Astrocyte of the spinal cord (primary cell): Measurements from ENCODE around the gene TSPAN11.

ENCODE experiments used
- DNase-seq: peaks from one replicate; pipeline ENCODE4 v3.0.0; 2011; ENCODE audit warnings: low read depth, low spot score
- H3K4me3 ChIP-seq: 2 replicates; pipeline ENCODE4 v1.5.1; 2011; ENCODE audit warnings: low read depth, mild to moderate bottlenecking, low read length, moderate library complexity
- CTCF ChIP-seq: IDR thresholded peaks from 2 replicates; pipeline ENCODE4 v1.5.1; 2012; ENCODE audit warnings: low read depth, mild to moderate bottlenecking, low read length, inconsistent platforms
- in situ Hi-C: cut with HindIII; loops from 2 replicates; pipeline ENCODE4 v1.10.0; 2017; ENCODE audit warnings: low sequenced_read_pairs

TSPAN11 gene

GRCh38 chr12:30925607-30926242 lies 823 bp upstream of the TSPAN11 start:
- in situ Hi-C loops, result no loop called here
- DNase-seq, result no peak
- H3K4me3 ChIP-seq, result peak overlapping the region; percentile 28
- TF ChIP-seq CTCF, result no peak

- no peak overlapping the region for H3K4me3 ChIP-seq
- in situ Hi-C loops, result no loop called here
- no peak for DNase-seq
Measured at GRCh38 chr12:30927222-30927611, 669 bp downstream of the TSPAN11 start.

GRCh38 chr12:30928356-30929244 lies 2.1 kb downstream of the TSPAN11 start:
- TF ChIP-seq CTCF, result no peak
- DNase-seq, result no peak
- in situ Hi-C loops, result no loop called here
- no peak overlapping the region for H3K4me3 ChIP-seq

More at GRCh38 chr12:30927222-30927611, 669 bp downstream of the TSPAN11 start:
- TF ChIP-seq CTCF, result no peak

GRCh38 chr12:30930238-30930637 lies 3.7 kb downstream of the TSPAN11 start:
- no peak for TF ChIP-seq CTCF
- in situ Hi-C loops, result no loop called here
- no peak for DNase-seq
- H3K4me3 ChIP-seq, result no peak overlapping the region

GRCh38 chr12:30930641-30931040 lies 4.1 kb downstream of the TSPAN11 start:
- no peak overlapping the region for H3K4me3 ChIP-seq
- TF ChIP-seq CTCF, result no peak
- in situ Hi-C loops, result no loop called here
- DNase-seq, result no peak

- DNase-seq, result no peak
- no peak overlapping the region for H3K4me3 ChIP-seq
- TF ChIP-seq CTCF, result no peak
- in situ Hi-C loops, result no loop called here
Measured at GRCh38 chr12:30932881-30933280, 6.3 kb downstream of the TSPAN11 start.
